ENCODE data around the gene MED9.

The MED9 gene

DNA sequence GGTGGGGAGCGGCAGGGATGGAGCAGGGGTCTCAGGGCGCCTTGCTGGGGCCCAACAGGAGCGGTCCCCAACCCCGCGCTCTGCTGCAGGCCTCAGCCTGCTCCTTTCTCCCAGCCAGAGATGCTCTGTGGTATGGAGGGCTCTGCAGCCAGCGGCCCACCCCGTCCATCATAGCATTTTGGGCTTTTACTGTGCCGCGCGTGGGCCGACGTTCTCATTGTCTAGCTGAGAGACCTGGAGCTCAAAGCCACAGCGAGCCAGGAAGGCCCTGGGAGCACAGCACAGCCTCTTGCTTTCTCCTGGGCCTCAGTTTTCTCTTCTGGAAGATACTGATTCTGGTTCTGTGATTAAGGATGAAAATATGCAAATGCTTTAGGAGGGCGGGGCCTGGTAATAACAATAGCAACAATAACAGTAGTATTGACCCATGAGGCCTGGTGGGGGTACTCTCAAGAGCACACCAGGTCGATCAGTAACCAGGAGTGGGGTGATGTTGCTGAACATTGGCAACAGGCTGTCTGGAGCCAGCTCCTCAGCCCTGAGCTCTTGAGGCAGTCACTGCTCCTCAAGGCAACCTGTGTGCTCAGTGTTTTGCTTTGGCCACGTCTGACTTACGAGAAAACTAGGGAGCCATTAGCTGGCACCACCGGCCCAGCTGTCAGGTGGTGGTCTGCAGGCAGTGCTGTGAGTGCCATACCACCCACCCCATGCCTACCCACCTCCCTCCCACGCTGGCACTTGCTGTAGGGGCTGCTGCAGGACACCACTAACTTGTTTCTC, 20.5 kb downstream of the MED9 start:
- no peak for TF ChIP-seq RAD21 (IDR thresholded peaks at IDR 0.05; ENCODE audit: low read depth)

DNA sequence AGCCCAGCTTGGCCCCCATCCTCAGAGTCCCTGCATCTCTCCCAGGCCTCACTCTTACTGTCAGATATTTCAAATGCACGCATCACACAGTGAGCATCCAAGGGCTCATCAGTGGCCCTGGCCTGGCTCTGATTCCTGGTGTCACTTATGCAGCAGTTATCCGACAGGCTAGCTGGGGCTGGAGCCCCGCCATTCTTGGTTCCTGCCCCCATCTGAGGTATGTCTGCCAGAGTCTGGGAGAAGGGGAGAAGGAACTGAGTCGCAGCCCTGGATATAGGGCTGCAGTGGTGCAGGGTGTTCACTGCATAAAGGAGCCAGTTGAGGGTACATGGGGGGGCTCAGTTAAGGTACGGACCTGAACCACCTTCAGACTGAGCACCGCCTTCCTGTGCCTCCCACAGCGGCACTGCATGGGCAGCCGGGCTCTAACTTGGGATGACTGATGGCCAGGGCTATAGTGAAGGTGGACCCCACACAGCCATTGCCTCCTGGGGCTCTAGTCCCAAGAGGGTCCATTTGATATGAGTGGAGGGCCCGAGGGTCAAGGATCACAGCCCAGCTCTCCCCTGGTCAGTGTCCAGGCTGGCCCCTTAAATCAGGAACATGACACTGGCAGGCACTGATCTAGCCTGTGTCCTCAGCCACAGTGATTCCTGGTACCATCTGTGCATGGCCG, 21.2 kb downstream of the MED9 start:
- TF ChIP-seq, protein P1, sequence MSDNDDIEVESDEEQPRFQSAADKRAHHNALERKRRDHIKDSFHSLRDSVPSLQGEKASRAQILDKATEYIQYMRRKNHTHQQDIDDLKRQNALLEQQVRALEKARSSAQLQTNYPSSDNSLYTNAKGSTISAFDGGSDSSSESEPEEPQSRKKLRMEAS (IDR thresholded peaks at IDR 0.05), result no peak
- no peak for TF ChIP-seq EP300 (IDR thresholded peaks at IDR 0.05; ENCODE audit: borderline replicate concordance)
- TF ChIP-seq TEAD4 (IDR thresholded peaks at IDR 0.05), result no peak
- no peak for TF ChIP-seq YY1 (IDR thresholded peaks at IDR 0.05; ENCODE audit: low read depth)
- no peak for TF ChIP-seq NFIC (IDR thresholded peaks at IDR 0.05)
- no peak for TF ChIP-seq EGR1 (IDR thresholded peaks at IDR 0.05)
- no peak for TF ChIP-seq TAF1 (IDR thresholded peaks at IDR 0.05; ENCODE audit: low read depth)
- no peak for TF ChIP-seq FOXM1 (IDR thresholded peaks at IDR 0.05; ENCODE audit: borderline replicate concordance, low read depth)
- TF ChIP-seq, protein P2, sequence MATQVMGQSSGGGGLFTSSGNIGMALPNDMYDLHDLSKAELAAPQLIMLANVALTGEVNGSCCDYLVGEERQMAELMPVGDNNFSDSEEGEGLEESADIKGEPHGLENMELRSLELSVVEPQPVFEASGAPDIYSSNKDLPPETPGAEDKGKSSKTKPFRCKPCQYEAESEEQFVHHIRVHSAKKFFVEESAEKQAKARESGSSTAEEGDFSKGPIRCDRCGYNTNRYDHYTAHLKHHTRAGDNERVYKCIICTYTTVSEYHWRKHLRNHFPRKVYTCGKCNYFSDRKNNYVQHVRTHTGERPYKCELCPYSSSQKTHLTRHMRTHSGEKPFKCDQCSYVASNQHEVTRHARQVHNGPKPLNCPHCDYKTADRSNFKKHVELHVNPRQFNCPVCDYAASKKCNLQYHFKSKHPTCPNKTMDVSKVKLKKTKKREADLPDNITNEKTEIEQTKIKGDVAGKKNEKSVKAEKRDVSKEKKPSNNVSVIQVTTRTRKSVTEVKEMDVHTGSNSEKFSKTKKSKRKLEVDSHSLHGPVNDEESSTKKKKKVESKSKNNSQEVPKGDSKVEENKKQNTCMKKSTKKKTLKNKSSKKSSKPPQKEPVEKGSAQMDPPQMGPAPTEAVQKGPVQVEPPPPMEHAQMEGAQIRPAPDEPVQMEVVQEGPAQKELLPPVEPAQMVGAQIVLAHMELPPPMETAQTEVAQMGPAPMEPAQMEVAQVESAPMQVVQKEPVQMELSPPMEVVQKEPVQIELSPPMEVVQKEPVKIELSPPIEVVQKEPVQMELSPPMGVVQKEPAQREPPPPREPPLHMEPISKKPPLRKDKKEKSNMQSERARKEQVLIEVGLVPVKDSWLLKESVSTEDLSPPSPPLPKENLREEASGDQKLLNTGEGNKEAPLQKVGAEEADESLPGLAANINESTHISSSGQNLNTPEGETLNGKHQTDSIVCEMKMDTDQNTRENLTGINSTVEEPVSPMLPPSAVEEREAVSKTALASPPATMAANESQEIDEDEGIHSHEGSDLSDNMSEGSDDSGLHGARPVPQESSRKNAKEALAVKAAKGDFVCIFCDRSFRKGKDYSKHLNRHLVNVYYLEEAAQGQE (IDR thresholded peaks at IDR 0.05; ENCODE audit: low read depth), result no peak
- no peak for TF ChIP-seq CREB1 (IDR thresholded peaks at IDR 0.05; ENCODE audit: low read depth)
- TF ChIP-seq RAD21 (IDR thresholded peaks at IDR 0.05; ENCODE audit: low read depth), result no peak
- no peak for TF ChIP-seq ZBTB7A (IDR thresholded peaks at IDR 0.05; ENCODE audit: low read depth)
- no peak for TF ChIP-seq CEBPB (IDR thresholded peaks at IDR 0.05)
- TF ChIP-seq TCF12 (IDR thresholded peaks at IDR 0.05; ENCODE audit: low read depth), result no peak

DNA sequence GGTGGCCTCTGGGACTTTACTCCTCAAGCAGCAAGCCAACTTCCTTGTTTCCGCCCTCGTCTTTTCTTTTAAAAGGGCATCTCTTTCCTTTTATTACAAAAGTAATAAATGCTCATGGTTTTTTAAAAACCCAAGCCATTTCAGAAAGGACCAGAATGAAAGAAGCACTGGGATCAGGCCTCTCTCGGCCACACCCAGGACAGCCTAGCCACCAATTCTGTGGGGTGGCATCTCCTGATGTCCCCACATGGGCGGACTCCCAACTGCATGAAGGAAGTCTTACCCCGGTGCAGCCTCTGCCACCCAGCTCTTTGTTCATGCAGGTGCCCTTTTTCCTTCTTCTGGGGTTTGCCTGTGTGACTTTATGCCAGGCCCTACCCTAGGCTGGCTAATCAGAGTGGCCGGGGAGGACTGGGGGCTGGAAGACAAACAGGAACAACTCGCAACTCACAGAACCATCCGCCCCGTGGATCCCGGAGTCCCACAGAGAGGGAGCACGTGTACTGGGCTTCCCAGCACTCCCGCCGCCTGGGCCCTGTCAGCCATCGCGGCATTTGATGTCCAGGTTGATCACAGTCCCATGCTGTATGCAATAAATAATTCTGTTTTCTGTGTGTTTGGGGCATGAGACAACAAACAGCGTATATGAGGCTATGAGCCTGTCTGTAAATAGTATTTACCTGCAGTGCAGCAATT, 22.0 kb downstream of the MED9 start:
- TF ChIP-seq RAD21 (IDR thresholded peaks at IDR 0.05; ENCODE audit: low read depth) (no peak), EGR1 (IDR thresholded peaks at IDR 0.05) (no peak), TEAD4 (IDR thresholded peaks at IDR 0.05) (no peak), CREB1 (IDR thresholded peaks at IDR 0.05; ENCODE audit: low read depth) (no peak), TCF12 (IDR thresholded peaks at IDR 0.05; ENCODE audit: low read depth) (no peak)
- TF ChIP-seq, protein P1 (IDR thresholded peaks at IDR 0.05), result no peak

DNA sequence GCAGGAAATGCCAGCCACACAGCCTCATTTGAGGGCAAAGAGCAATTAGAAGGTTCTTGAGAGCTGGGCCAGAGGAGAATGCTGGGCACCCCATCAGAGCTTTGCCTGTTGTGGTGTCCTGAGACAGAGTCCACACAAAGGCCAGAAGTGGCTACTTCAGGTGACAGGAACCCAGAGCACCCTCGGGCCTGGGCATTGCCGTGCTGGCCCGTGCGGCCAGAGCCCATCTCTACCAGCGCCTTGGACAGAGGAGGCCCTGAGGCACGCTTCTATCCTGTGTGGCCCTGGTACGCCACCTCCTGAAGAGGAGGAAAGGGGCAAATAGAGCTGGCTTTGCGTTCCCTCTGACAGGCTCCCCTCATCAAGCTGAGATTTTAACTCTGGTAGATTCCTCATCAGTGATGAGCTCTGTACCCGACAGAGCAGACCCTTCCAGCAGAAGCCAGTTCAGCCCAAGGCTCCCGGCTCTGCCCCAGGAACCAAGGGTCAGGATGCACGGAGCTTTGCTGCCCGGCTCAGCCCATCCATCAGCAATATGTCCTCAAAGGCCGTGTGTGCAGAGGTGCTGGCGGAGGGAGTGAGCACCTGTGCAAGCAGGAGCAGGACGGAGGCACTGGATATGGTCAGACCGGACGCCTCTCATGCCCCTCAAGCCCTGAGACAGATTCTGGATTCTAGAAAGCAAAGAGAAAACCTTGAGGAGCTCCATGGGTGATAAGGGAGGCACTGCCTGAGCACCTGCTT, 22.8 kb downstream of the MED9 start:
- TF ChIP-seq, protein P3, sequence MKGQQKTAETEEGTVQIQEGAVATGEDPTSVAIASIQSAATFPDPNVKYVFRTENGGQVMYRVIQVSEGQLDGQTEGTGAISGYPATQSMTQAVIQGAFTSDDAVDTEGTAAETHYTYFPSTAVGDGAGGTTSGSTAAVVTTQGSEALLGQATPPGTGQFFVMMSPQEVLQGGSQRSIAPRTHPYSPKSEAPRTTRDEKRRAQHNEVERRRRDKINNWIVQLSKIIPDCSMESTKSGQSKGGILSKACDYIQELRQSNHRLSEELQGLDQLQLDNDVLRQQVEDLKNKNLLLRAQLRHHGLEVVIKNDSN (IDR thresholded peaks at IDR 0.05), result no peak
- TF ChIP-seq NFIC (IDR thresholded peaks at IDR 0.05), result no peak
- TF ChIP-seq, protein P1 (IDR thresholded peaks at IDR 0.05), result no peak
- no peak for TF ChIP-seq YY1 (IDR thresholded peaks at IDR 0.05; ENCODE audit: low read depth)
- TF ChIP-seq FOXM1 (IDR thresholded peaks at IDR 0.05; ENCODE audit: borderline replicate concordance, low read depth), result no peak
- no peak for TF ChIP-seq TEAD4 (IDR thresholded peaks at IDR 0.05)
- no peak for TF ChIP-seq EP300 (IDR thresholded peaks at IDR 0.05; ENCODE audit: borderline replicate concordance)
- TF ChIP-seq TAF1 (IDR thresholded peaks at IDR 0.05; ENCODE audit: low read depth), result no peak
- no peak for TF ChIP-seq EGR1 (IDR thresholded peaks at IDR 0.05)
- TF ChIP-seq TCF12 (IDR thresholded peaks at IDR 0.05; ENCODE audit: low read depth), result no peak

DNA sequence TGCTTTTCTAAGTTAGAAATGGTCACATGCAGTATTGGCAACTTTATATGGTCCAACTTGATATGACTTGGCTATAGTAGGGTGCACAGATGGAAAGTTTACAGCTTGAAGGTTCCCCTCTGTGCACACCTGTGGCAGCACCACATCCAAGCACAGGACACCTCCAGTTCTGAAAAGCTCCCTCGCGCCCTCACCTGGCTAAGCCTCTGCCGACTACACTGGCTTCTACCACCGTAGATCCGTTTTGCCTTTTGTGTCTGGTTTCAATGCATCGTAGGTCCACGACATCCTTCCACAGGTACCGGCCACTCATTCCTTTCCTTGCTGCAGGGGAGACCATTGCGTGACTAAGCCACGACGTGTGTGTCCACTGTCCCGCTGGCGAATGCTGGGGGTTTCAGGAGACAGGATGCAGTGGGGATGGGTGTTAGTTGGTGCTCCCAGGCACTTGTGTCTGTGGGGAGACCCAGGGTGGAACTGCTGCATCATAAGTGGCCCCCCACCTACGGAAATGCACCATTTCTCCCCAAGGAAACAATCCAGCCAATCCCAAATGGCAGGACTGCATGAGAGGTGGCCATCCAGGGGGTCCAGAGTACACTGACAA, 24.3 kb downstream of the MED9 start:
- no peak for TF ChIP-seq TEAD4 (IDR thresholded peaks at IDR 0.05)
- no peak for TF ChIP-seq EP300 (IDR thresholded peaks at IDR 0.05; ENCODE audit: borderline replicate concordance)
- TF ChIP-seq TCF12 (IDR thresholded peaks at IDR 0.05; ENCODE audit: low read depth), result no peak
- TF ChIP-seq EGR1 (IDR thresholded peaks at IDR 0.05), result no peak
- TF ChIP-seq CREB1 (IDR thresholded peaks at IDR 0.05; ENCODE audit: low read depth), result no peak
- TF ChIP-seq CEBPB (IDR thresholded peaks at IDR 0.05), result no peak
- no peak for TF ChIP-seq NFIC (IDR thresholded peaks at IDR 0.05)
- TF ChIP-seq, protein P1 (IDR thresholded peaks at IDR 0.05), result no peak

DNA sequence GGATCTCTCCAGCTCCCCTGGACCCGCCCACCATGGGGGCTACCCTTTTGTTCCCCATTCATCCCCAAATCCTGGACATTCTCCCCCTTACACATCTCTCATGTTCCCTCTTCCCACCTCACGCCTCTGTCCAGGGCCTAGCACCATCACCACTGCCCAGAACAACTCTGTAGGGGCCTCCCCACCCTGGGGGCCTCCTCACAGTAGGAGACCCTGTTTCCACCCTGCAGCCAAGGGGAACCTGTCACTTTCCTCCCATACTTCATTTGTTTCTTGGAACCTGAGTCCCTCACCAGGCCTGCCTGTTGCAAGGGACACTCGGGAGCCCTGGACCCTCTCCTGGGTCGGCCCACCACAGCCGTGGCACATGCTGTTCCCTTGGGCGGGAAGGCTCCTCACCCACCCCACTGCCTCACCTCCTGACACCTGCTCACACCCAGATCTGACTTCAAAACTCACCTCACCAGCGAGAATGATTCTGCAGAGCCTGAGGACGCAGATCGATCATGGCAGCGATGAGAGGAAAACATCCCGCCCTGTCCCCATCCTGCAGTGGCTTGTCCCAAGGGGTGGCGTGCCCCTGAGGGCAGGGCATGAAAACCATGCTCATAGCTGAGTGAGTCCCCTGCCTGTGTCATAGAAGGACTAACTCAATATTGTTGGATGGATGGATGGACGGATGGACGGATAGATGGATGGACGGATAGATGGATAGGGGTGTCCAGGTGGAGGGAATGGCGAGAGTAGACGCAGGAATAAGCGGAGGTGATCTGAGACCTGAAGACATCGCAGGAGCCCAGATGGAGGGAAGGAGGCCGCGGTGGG, 26.2 kb downstream of the MED9 start:
- TF ChIP-seq CREB1 (IDR thresholded peaks at IDR 0.05; ENCODE audit: low read depth) (no peak), TCF12 (IDR thresholded peaks at IDR 0.05; ENCODE audit: low read depth) (no peak), CEBPB (IDR thresholded peaks at IDR 0.05) (no peak), EGR1 (IDR thresholded peaks at IDR 0.05) (no peak), ZBTB7A (IDR thresholded peaks at IDR 0.05; ENCODE audit: low read depth) (no peak), TAF1 (IDR thresholded peaks at IDR 0.05; ENCODE audit: low read depth) (no peak), TEAD4 (IDR thresholded peaks at IDR 0.05) (no peak), EP300 (IDR thresholded peaks at IDR 0.05; ENCODE audit: borderline replicate concordance) (no peak)
- TF ChIP-seq, protein P2 (IDR thresholded peaks at IDR 0.05; ENCODE audit: low read depth), result no peak
- TF ChIP-seq, protein P3 (IDR thresholded peaks at IDR 0.05), result no peak
